RWPE2 (cell line): ENCODE data around the gene GREM2.

ENCODE experiments used
- ATAC-seq: fragments of 200-7000 bp; cut with Tn5 transposase; 3 replicates; pipeline ENCODE4 v1.9.1; 2021; ENCODE audit warnings: low read depth
- DNase-seq: peaks from one replicate; pipeline ENCODE4 v3.0.0-alpha.2; 2020; ENCODE audit warnings: low spot score
- H3K27ac ChIP-seq: fragments of 450-650 bp; 2 replicates; pipeline ENCODE4 v1.5.1; 2017; ENCODE audit warnings: mild to moderate bottlenecking; ENCODE audit not compliant: poor library complexity, severe bottlenecking
- H3K27me3 ChIP-seq: fragments of 250-450 bp; sonication (Bioruptor Pico); 2 replicates; pipeline ENCODE4 v1.5.1; 2021; ENCODE audit warnings: mild to moderate bottlenecking, moderate library complexity; ENCODE audit not compliant: insufficient read depth, poor library complexity, severe bottlenecking
- H3K36me3 ChIP-seq: fragments of 250-450 bp; sonication (Bioruptor Pico); 2 replicates; pipeline ENCODE4 v1.5.1; 2020; ENCODE audit warnings: low read depth, mild to moderate bottlenecking, moderate library complexity
- H3K4me1 ChIP-seq: fragments of 250-450 bp; sonication (Bioruptor Pico); 2 replicates; pipeline ENCODE4 v1.5.1; 2021; ENCODE audit warnings: mild to moderate bottlenecking, moderate library complexity; ENCODE audit not compliant: insufficient read depth, poor library complexity, severe bottlenecking
- H3K4me3 ChIP-seq: fragments of 250-450 bp; sonication (Bioruptor Pico); 2 replicates; pipeline ENCODE4 v1.5.1; 2021; ENCODE audit warnings: mild to moderate bottlenecking, moderate library complexity; ENCODE audit not compliant: severe bottlenecking
- H3K9me3 ChIP-seq: fragments of 250-450 bp; sonication (Bioruptor Pico); 2 replicates; pipeline ENCODE4 v1.5.1; 2021; ENCODE audit warnings: mild to moderate bottlenecking, moderate library complexity; ENCODE audit not compliant: severe bottlenecking
- TF ChIP-seq, protein P1 (sequence below): fragments of 450-650 bp; IDR thresholded peaks from one replicate; pipeline ENCODE4 v1.5.1; 2017; ENCODE audit warnings: mild to moderate bottlenecking, moderate library complexity; ENCODE audit not compliant: poor library complexity, severe bottlenecking

Gene GREM2

DNA sequence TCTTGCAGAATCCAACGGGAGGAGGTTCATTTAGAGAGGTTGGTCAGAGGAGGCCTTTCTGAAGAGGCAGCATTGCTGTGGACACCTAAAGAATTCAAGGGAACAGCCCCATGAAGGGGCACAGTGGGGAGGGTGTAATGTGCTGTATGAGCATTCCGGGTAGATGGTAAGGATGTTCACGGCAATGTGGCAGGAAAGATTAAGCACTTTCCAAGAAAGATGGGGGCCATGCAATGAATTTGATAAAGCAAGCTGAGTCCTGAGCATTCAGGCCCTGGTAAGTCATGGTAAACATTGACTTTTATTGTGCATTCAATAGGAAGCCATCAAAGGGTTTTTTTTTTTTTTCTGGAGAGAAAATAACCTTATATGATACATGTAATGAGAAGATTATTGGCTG is 166.6 kb downstream of the GREM2 start:
- ATAC-seq (no peak), DNase-seq (no peak)
- no peak overlapping the region for H3K27ac ChIP-seq
- H3K4me1 ChIP-seq, result no peaks in the 10 kb centered on the region
- H3K36me3 ChIP-seq, result no peaks in the 10 kb centered on the region
- no peaks in the 10 kb centered on the region for H3K9me3 ChIP-seq
- no peaks in the 10 kb centered on the region for H3K27me3 ChIP-seq
- no peak overlapping the region for H3K4me3 ChIP-seq
- TF ChIP-seq, protein P1, sequence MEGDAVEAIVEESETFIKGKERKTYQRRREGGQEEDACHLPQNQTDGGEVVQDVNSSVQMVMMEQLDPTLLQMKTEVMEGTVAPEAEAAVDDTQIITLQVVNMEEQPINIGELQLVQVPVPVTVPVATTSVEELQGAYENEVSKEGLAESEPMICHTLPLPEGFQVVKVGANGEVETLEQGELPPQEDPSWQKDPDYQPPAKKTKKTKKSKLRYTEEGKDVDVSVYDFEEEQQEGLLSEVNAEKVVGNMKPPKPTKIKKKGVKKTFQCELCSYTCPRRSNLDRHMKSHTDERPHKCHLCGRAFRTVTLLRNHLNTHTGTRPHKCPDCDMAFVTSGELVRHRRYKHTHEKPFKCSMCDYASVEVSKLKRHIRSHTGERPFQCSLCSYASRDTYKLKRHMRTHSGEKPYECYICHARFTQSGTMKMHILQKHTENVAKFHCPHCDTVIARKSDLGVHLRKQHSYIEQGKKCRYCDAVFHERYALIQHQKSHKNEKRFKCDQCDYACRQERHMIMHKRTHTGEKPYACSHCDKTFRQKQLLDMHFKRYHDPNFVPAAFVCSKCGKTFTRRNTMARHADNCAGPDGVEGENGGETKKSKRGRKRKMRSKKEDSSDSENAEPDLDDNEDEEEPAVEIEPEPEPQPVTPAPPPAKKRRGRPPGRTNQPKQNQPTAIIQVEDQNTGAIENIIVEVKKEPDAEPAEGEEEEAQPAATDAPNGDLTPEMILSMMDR, result no peak

DNA sequence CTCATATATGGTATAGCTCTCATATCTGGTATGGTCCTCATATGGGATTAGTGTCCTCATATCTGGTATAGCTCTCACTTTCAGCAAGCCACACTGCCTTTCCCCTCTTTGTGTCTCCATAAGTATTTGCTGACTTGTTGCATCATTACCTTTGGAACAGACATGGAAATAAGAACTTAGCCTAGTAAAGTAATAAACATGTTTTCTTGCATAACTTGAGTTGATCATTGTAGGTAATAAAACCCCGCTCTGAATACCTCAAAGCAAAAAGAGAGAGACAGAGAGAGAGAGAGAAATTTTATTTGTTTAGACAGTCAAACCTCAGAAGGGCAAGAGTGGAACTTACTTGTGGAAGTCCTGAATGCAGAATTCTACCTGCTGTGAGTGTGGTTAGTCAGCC is 170.3 kb downstream of the GREM2 start:
- no peaks in the 10 kb centered on the region for H3K4me1 ChIP-seq
- TF ChIP-seq, protein P1, result no peak
- no peak overlapping the region for H3K27ac ChIP-seq

More for the DNA sequence above, 170.3 kb downstream of the GREM2 start:
- Histone ChIP-seq H3K9me3 (no peaks in the 10 kb centered on the region), H3K36me3 (no peaks in the 10 kb centered on the region), H3K4me3 (no peak overlapping the region), H3K27me3 (no peaks in the 10 kb centered on the region)
- ATAC-seq (no peak), DNase-seq (no peak)
